Adipose tissue (tissue), 3 donors: ENCODE measurements around the gene ZFP36L1. TPM values are rescaled to one million over a fixed set of nuclear protein-coding genes. Genes with fewer than 3 reads are reported as not detected.

Experiments used
- H3K27ac ChIP-seq: one replicate; pipeline ENCODE4 v1.5.1; 2013; ENCODE audit warnings: low read depth, low read length
- WGBS, 3 donors: extraction: QIAGEN DNeasy Blood & Tissue Kit; methylation state at CpG; one replicate each; pipeline ENCODE4 v1.1.7; 2013; 5-methylcytosine and 5-hydroxymethylcytosine counted together
- polyA plus RNA-seq, 3 donors: library from polyadenylated mRNA; stranded (reverse); fragments of 200-250 nt; gene quantifications; one replicate each; pipeline ENCODE4 v1.2.3, GENCODE V29; 2013
- donor health status: healthy with polysubstance abuse.
- donor health status: Bipolar disorder and iron deficiency.
- donor health status: healthy.

ZFP36L1 gene
- polyA plus RNA-seq, 3 donors: 174 to 335 (median 258) TPM

DNA sequence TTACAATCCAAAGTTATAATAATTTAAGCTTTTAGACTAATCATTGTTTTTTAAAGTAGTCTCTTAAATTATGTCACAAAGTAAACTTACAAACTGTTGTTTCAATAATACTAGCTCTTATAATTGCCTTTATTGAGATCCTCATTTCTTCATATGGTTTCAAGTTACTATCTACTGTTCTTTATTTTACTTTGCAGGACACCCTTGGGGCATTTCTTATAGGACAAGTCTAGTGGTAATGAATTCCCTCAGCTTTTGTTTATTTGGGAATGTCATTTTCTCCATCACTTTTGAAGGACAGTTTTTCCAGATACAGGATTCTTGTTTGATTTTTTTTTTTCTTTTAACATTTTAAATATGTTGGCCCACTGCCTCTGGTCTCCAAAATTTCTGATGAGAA is 8.1 kb upstream of the ZFP36L1 start:
- no peak overlapping the region for H3K27ac ChIP-seq

DNA sequence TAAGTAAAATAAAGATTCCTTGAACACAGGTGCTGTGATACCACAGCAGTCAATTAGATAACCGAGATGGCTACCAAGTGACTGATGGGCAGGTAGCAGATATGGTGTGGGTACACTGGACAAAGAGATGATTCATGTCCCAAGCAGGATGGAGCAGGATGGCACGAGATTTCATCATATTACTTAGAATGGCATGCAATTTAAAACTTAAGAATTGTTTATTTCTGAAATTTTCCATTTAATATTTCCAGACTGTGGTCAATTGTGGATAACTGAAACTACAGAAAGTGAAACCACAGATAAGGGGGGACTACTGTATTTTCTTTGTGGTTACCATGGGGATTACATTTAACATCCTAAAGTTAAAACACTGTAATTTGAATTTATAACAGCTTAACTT is 7.5 kb upstream of the ZFP36L1 start:
- no peak overlapping the region for H3K27ac ChIP-seq
- WGBS, 3 donors: 56 to 89% (median 85%) methylated on average over 2 of the region's 2 CpGs

DNA sequence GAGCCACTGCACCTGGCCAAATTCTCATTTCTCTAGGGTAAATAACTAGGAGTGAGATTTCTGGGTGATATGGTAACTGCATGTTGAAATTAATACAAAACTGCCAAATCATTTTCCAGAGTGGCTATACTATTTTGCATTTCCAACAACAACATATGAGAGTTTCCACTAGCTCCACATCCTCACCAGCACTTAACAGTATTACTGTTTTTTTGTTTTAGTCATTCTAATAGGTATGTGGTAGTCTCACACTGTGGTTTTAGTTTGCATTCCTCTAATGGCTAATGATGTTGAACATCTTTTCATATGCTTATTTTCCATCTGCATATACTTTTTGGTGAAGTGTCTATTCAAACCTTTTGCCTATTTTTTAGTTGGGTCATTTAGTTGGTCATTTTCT is 5.8 kb upstream of the ZFP36L1 start:
- H3K27ac ChIP-seq: no peak overlapping the region

DNA sequence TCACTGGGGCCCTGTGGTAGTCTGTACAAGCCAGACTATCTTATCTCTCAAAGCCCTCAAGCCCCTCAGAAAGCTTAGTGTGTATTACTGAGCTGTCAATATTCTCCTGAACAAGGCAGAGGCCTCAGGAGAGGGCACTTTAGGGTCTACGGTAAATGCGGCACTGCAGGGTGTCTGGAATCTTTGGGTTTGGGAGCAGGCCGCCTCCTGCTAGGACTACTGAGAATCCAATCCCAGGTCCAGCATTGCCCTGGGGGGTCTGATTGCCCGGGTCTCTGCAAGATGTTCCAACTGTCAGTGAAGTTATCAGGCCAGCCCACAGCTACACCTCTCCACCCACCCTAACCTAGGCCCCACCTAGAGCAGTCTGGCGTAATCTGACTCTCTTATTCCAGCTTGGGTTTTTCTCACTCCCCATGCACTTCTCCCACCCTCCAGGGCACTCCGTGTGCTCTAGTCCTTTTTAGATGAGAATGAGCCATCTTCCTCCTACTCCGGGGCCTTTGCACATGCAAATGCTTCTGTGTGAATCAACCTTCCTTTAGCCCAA is 4.3 kb upstream of the ZFP36L1 start:
- WGBS, 3 donors: 85 to 89% (median 86%) methylated on average over 7 of the region's 7 CpGs
- H3K27ac ChIP-seq: no peak overlapping the region

DNA sequence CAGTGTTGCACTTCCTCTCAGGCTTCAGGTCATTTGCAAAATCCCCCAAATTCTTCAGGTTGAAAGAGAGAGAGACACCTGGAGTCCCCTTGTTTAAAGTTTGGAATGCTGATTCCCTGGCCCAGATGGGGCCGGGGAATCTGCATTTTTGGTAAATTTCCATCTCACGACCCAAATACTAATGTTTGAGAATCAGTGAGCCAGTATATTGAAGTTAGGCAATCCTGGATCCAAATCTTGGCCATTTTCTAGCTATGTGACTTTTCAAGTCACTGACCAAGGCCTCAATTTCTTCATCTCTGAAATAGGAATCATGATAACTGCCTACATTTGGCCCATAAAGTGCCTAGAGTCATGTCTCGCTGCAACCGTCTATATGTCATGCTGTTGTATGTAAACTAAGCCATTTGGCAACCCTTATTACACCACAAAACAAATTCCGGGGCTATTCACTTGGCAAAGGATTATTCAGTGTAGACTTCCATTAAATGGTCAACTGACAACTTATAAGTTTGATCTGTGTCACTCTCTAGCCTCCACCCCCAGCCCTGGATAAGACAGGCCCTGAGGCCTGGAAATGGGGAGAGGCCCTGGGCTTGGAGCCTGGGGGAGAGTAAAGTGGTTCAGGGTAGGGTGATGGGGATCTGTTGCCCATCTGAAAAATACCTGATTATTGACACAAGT is 3.7 kb upstream of the ZFP36L1 start:
- WGBS, 3 donors: 53 to 63% (median 59%) methylated on average over 5 of the region's 5 CpGs

DNA sequence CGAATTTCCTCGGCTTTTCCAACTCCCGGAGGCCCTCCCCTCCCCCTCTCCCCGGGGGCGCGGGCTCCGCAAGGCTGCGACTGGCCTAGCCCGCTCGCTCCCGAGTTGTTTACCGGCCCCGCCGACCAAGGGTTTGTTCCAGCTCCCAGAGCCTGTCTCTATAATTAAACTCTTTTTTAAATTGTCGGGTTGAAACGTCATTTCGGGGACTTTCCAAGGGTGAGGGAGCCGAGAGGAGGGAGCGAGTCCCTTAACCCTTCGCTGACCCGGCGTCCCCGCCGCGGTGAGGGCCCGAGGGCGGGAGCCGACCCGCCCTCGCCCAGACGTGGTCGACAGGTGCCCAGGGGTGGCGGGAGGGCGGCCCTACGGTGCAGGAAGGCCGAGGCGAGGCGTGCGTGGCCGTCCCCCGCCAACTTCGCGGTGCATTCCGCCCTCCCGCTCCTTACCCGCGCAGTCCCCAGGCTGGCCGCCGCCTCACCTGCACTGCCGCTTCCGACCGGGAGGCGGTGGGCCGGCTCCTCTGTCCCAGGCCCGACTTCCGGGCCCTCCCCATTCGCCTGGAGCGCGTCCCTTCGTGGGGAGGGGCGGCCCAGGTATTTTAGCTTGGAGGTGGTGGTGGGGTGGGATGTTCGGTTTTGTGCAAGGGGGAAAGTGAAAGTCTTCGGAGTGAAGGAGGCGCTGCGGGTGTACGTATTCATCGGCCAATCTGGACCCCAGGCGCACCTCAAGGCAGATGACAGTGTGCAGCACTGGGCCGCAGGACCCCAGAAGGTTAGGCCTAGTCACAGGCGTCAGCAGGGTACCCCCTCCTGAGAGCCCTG is 2.9 kb upstream of the ZFP36L1 start:
- H3K27ac ChIP-seq: peak overlapping the region; percentile 81
- 1% methylated on average over 55 to 70 of the region's 70 CpGs for WGBS, 3 donors

More for the DNA sequence above, 3.7 kb upstream of the ZFP36L1 start:
- peak overlapping the region; percentile 81 for H3K27ac ChIP-seq

DNA sequence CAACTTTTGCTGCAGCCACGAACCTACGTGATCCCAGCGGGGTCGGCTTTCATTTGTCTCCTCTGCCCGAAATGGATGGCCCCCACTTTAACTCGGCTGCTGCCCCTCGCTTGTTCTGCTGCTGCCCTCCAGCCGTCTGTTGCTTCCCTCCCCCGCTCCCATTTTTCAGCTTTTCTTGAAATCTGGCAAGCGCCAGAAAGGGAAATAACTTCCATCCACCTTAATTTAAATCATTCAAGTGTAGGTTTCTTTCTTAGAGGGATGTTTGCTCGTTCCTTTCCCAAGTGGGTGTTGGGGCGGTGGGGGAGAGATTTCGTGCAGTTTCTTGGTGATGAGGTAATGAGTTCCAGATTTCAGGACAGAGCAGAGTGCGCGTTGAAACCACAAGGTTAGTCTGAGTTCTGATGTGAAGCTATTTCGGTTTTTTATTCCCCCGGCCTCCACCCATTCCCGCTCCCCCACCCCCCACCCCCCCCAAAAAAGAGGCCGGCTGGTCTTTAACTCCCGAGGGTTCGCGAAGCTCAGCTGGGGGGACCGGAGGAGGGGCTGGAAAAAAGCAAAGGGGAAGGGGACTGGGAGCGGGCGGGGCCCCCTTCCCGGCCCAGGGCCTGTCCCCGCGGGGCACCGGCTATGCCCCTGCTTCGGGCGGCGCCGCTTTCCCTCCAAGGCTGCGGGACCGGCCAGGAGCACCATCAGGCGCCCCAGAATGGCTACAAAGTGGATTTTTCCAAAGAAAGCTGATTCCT is 2.2 kb upstream of the ZFP36L1 start:
- 0 to 1% (median 0%) methylated on average over 35 to 36 of the region's 36 CpGs for WGBS, 3 donors
- H3K27ac ChIP-seq: peak overlapping the region; percentile 81

DNA sequence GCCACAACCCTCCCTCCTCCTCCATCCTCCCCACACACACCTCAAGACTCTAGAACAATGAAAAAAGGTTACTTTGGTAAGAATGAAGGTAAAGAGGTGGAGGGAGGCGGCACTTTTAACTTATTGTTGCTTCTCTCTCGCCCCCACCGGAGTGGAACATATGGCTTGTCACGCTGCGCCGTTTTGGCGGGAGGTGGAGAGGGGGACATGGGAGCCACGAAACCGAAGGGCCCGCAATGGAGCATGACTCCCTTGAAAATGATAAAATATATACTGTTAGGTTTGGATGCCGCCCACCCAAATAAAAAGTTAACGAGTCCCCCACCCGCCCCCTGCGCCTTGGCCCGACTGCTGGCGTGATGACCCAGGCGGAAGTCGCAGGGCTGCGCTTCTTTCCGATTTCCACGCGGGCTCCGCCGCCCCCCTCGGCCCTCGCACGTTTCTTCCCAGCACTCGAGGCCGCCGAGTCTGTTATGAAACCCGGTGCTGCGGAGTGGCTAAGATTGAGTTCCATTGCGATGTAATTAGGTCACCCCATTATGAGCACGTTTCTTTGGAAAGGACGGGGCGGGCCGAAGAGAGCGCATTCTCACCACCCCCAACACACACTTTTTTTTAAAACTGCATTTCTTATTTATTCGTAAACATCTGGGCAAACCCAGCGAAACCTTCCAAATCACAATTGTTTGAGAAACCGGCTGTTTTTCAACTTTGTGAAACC is 1.4 kb upstream of the ZFP36L1 start:
- H3K27ac ChIP-seq: peak overlapping the region; percentile 98
- 0 to 1% (median 0%) methylated on average over 41 of the region's 41 CpGs for WGBS, 3 donors

DNA sequence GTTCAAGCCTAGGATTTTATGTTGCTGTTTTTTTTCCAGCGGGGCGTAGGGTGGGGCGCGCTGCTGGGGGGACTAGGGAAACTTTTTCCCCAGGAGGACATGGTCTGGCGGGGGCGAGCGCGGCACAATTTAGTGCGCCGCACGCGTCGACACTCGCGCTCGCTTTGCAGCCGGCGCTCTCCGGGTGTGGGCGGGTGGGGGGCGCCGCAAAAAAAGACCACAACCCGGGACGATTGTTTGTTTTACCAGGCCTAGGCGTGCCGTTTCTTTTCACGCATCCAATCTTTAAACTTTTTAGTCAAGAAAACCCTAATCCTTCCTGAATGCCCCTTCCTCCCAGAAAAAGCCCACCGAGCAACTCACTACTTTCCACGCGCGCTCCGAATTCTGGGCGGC is 865 bp upstream of the ZFP36L1 start:
- peak overlapping the region; percentile 98 for H3K27ac ChIP-seq
- 0% methylated on average over 33 of the region's 33 CpGs for WGBS, 3 donors

DNA sequence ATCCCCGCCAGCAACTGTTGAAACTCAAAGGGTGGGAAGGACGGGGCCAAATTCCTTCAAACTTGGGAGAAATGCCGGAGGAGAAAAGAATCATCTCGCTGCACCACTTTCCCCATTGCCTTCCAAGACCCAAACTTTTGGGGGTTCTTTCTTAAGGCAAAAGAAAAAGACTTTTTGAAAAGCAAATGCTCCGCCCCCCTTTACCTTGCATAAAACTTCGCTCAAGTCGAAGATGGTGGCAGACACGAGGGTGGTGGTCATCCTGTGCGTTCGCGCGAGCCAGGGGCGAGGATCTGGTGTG is 239 bp downstream of the ZFP36L1 start:
- H3K27ac ChIP-seq: peak overlapping the region; percentile 80
- 0 to 2% (median 1%) methylated on average over 13 of the region's 13 CpGs for WGBS, 3 donors

DNA sequence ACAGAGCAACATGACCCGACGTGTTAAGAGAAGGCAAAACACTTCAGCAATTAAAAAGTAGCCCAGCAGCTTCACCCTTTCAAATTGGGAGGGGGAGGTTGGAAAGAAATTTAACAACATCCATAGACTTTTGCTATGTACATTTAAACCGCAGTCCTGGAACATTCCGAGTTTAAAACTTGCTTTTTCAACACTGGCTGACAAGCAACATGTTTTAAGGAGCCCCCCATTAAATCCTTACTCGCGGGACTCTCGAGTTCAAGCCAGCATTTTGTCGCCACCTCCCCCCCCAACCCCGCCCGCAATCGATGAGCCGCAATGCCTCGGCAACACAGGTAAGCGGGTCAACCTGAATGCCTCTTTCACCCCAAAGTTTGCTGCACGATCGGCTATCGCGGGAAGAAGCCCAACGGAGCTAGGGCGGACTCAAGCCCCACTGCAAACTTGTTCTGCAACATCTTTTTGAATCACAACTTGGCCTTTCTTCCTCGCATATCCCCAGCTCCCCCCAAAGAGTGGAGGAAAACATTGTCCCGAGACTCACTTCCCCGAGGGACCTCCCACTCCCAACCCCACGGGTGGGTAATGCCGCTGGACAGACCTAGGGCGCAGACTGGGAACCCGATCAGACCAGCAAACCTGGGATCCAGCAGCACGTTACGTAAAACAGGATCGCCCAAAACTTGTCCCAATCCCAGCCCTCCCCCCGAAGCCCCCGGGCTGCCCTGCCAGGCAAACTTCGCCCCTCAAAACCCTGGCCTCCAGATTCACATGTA is 777 bp downstream of the ZFP36L1 start:
- 0 to 1% (median 1%) methylated on average over 33 of the region's 33 CpGs for WGBS, 3 donors

DNA sequence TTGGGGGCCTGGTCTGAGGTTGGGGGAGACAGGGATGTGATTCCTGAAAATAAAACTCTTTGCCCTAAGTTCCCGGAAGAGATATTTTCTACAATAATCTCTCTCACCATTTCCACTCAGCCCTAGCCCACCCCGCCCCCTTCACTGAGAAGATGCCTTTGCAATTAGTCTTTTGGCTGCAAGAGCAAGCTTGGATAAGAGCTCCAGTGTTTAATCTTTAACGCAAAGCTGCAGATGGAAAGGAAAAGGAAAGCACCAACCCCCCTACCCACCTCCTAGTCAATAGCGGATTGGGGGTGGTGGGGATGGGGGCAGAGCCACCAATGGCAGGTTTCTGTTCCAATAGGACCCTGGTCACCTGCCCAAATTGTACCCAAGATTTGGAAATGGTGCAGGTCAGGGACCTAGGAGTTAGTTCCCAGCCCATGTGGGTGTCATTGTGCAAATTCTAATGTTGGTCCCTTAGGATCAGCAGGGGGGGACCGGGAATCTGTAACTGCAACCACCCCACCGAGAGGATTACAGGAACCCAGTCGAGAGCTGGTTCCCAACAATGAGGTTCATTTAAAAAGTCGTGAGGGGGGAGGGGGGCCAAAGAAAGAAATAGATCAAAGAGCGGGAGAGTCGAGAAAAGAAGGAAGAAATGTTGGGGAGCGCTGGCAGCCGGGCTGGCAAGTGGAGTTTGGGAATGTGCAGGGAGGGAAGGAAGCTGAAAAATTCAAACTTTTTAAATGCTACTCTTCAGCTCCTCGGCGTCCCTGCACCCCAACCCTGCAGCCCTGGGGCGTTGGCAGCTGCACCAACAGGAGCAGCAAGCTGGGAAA is 1.6 kb downstream of the ZFP36L1 start:
- 1 to 3% (median 2%) methylated on average over 15 of the region's 15 CpGs for WGBS, 3 donors
- peak overlapping the region; percentile 80 for H3K27ac ChIP-seq

More for the DNA sequence above, 777 bp downstream of the ZFP36L1 start:
- peak overlapping the region; percentile 80 for H3K27ac ChIP-seq

DNA sequence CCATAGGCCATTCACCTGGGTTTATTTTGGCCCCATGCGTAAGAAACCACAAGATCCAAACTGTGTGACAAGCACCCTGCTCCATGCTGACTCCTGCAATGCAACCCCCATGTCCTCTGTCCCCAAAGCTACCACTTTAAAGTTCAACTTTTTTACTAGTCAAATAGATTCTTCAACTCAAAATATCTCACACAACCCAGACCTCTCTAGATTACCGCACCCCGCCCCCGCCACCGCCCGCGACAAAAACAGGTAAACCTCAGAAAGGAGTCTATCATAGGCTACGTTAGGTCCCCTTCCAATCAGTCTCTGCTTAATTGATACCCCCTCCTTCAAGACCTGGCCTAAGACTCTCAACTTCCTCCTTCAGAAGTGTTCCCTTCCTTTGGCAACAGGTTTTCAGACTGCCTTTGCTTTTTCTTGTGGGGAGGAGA is 2.2 kb downstream of the ZFP36L1 start:
- WGBS, 3 donors: 1 to 10% (median 10%) methylated on average over 8 of the region's 8 CpGs
- peak overlapping the region; percentile 31 for H3K27ac ChIP-seq

DNA sequence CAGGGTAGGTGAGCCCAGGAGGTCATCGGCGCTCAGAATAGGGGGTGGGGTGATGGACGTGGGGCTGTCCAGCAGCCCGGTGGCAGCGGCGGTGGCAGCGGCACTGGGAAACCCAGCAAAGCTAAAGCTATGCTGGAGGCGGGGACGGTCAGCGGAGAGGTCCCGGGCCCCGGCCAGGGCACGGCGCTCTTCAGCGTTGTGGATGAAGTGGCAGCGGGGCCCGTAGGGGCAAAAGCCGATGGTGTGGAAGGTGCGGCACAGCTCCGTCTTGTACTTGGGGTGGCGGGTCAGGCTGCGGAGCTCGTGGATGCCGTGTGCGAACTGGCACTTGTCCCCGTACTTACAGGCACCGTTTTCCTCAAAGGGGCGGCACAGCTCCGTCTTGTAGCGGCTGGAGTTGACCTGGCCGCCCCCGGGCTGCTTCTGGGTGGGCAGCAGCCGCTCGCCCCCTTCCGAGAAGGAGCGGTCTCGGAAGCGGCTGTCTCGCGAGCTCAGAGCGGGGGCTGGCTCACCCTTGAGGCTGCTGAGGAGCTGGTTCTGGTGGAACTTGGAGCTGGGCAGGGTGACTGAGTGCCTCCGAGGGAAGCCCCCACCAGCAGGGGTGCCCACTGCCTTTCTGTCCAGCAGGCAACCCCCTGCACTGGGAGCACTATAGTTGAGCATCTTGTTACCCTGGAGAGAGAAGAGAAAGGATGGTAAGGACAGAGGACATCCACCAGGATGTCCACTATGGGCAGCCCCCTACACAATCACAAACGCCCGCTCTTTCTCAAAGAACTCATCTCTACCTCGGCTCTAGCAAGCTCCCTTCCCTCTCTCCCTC is 2.8 kb downstream of the ZFP36L1 start:
- 6 to 36% (median 24%) methylated on average over 43 to 45 of the region's 45 CpGs for WGBS, 3 donors
- H3K27ac ChIP-seq: no peak overlapping the region

DNA sequence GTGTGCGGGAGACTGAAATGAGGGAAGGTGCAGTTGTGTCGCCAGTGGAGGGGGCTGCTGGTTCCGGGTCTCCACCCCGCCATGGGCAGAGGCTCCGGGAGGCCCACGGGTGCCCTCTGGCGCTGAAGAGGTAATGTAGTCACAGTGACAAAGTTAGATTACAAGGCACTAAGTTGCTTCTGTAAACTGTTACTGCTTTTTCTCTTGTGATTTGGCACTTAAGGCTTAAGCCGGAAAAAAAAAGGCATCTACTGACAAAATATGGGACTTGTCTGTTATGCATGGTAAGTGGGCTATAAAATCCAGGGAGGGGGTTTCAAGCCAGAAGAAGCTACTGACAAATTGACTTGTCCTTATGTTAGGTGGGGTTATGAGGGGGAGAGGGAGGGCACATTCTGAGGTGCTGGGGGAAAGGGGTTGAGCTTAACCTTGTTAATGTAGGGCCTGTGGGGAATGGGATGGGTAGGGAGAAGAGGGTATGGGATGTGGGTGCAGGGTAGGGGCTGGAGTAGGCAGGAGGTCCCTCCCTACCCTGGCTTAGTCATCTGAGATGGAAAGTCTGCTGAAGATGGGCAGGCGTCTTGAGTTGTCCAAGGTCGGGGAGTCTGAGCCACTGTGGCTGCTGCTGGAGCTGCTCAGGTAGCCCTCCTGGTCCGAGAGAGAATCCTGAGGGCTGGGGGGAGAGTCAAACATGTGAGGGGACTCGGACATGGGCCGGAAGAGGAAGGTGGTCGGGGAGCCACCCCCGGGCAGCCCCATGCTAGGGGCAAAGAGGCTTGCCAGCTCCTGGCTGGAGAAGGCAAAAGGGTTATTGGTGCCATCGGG is 3.7 kb downstream of the ZFP36L1 start:
- peak overlapping the region; percentile 2 for H3K27ac ChIP-seq
- WGBS, 3 donors: 3 to 17% (median 4%) methylated on average over 15 to 16 of the region's 16 CpGs
